Naive thymus-derived CD8-positive, alpha-beta T cell (primary cell): ENCODE results near the gene MSN. TPM values are rescaled to one million over a fixed set of nuclear protein-coding genes. Genes with fewer than 3 reads are reported as not detected.
A peak's percentile ranks its signal among the peaks of the same experiment; 100 is the strongest.

Experiments used
- ATAC-seq, 2 donors: fragments of 150-1000 bp; cut with Tn5 transposase in 1 of 2; sonication (Bioruptor Pico), chemical (Tn5 transposase) in 1 of 2; 1 replicate in 1 of 2; 2 replicates in 1 of 2; pipeline ENCODE4 v1.10.0; 2021; ENCODE audit warnings: mild to moderate bottlenecking in 2 of 2, moderate library complexity in 2 of 2
- POLR2A ChIA-PET: fragments of 350-600 bp; sonication (Branson Sonifier 250); formaldehyde crosslinking; loops from one replicate; lab custom pipeline; 2021; ENCODE audit warnings: antibody characterized with exemption; lab: Charles Lee
- DNase-seq, 10 donors: peaks; one replicate each; pipeline versions ENCODE4 v3.0.0 to v3.0.0-alpha.2; 2020 to 2022
- H3K27ac Mint-ChIP-seq, 10 donors: one replicate each; pipeline ENCODE4 v1.8.0; 2020 to 2022; ENCODE audit warnings: mild to moderate bottlenecking in 10 of 10, mixed read lengths in 10 of 10, moderate library complexity in 4 of 10, inconsistent platforms in 1 of 10
- H3K27me3 Mint-ChIP-seq, 5 donors: one replicate each; pipeline ENCODE4 v1.8.0; 2021 to 2022; ENCODE audit warnings: mixed read lengths in 5 of 5
- H3K36me3 Mint-ChIP-seq, 3 donors: one replicate each; pipeline ENCODE4 v1.8.0; 2020 to 2022; ENCODE audit warnings: mixed read lengths in 3 of 3, mild to moderate bottlenecking in 2 of 3, inconsistent platforms in 1 of 3
- H3K4me1 Mint-ChIP-seq, 4 donors: one replicate each; pipeline ENCODE4 v1.8.0; 2021 to 2022; ENCODE audit warnings: mixed read lengths in 4 of 4
- H3K4me3 Mint-ChIP-seq, 10 donors: one replicate each; pipeline ENCODE4 v1.8.0; 2020 to 2022; ENCODE audit warnings: mild to moderate bottlenecking in 10 of 10, mixed read lengths in 10 of 10, moderate library complexity in 6 of 10, inconsistent platforms in 1 of 10
- H3K9me3 Mint-ChIP-seq, 9 donors: one replicate each; pipeline ENCODE4 v1.8.0; 2020 to 2022; ENCODE audit warnings: mixed read lengths in 9 of 9, mild to moderate bottlenecking in 3 of 9, inconsistent platforms in 1 of 9, moderate library complexity in 1 of 9
- polyA plus RNA-seq, 3 donors: library from polyadenylated mRNA; unstranded; fragments of 300-500 nt; fragmentation: Illumina TruSeq; gene quantifications; one replicate each; pipeline ENCODE4 v1.2.3, GENCODE V29; 2021
- total RNA-seq, 8 experiments: library from RNA in 2 of 8; stranded (reverse) in 2 of 8; gene quantifications; one replicate each; pipeline ENCODE4 v1.2.3 and lab custom pipeline; 2021 to 2026

The MSN gene
- total and polyA plus RNA-seq, 5 experiments from 2014 or later: 298 to 552 (median 467) TPM

DNA sequence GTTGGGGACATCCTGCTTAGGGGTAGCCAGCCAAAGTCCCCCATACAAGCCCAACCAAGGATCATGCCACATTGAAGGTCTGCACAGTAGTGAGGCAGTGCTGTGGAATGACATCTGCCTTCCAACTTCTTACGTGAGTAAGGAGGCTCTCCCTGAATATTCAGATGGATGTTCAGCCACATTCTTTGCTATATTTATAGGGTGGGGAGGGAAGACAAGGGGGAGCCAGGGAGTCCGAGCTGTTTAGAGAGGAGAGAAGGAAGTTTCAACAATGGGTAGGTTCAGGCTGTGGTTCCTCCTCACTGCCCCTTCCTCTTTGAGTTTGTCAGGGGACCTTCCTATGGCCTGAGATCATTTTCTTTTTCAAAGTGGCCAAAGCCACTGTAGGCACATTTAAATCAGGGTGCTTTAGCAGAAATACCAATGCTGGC, 29.8 kb downstream of the MSN start:
- H3K4me1 Mint-ChIP-seq: peaks cover 31 to 96% (median 82%) of the 10 kb centered on the region in 4 donors
- H3K36me3 Mint-ChIP-seq: peaks cover 0 to 12% (median 0%) of the 10 kb centered on the region in 3 donors
- H3K4me3 Mint-ChIP-seq: peak overlapping the region; percentile 70 to 89 (median 82)
- ATAC-seq (no peak), DNase-seq (no peak)
- POLR2A ChIA-PET: interaction anchor here (1.0 to 3.4 kb wide), 11 partner anchors 9 to 229 kb away, joined by 3 to 30 read pairs (median 8); no protein-coding TSS in a partner anchor
- H3K27me3 Mint-ChIP-seq: no peaks in the 10 kb centered on the region
- H3K27ac Mint-ChIP-seq: peak overlapping the region; percentile 79 to 99 (median 96)
- H3K9me3 Mint-ChIP-seq: no peaks in the 10 kb centered on the region

DNA sequence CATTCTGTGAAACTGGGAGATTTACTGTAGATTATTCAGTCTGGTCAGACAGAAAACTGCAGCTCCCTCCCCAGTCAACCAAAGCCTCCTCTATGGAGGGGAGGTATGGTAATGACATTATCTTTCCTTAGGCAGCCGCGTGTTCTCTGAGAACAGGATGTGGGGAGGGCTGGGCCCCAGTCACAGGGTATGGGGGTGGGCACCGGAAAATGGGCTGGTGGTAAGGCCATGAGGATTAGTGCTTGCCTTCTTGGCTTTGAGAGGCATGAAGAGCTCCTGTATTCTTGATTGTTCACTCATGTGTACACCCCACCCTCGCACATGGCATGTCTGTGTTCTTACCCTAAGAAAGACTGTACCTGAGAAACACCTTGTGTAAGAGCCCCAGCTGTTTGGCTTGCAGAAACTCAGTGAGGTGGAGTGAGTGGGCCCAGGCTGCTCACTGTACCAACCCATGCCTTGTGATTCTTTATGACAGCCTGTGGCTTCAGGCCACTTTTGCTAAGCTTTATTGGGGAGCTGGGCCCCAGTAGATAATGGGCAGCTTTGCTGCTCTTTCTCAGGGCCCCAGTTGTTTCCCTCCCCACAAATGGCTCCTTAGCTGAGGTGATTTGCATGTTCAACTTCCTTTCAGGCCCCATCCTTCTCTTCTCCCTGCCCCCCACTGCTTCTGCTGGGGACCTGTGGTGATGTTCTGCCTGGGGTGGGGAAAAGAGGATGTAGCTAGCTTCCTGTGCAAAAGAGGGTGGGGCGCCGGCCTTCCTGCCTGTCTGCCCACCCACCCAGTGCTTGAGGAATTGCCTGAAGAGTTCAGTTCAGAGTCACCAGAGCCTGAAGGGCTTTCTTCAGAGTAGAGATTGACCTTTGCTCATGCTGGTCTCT, 30.7 kb downstream of the MSN start:
- peak overlapping the region; percentile 70 to 89 (median 82) for H3K4me3 Mint-ChIP-seq
- DNase-seq: peak; percentile 39 to 86 (median 74)
- no peaks in the 10 kb centered on the region for H3K9me3 Mint-ChIP-seq
- peaks cover 0 to 12% (median 1%) of the 10 kb centered on the region in 3 donors for H3K36me3 Mint-ChIP-seq
- POLR2A ChIA-PET: interaction anchor here (1.0 to 3.4 kb wide), 16 partner anchors 9 to 228 kb away, joined by 3 to 30 read pairs (median 7); partner anchors contain the start of gene MSN
- no peaks in the 10 kb centered on the region for H3K27me3 Mint-ChIP-seq
- peak overlapping the region; percentile 79 to 99 (median 96) for H3K27ac Mint-ChIP-seq
- H3K4me1 Mint-ChIP-seq: peaks cover 30 to 96% (median 83%) of the 10 kb centered on the region in 4 donors
- peak; percentile 80 to 88 for ATAC-seq

DNA sequence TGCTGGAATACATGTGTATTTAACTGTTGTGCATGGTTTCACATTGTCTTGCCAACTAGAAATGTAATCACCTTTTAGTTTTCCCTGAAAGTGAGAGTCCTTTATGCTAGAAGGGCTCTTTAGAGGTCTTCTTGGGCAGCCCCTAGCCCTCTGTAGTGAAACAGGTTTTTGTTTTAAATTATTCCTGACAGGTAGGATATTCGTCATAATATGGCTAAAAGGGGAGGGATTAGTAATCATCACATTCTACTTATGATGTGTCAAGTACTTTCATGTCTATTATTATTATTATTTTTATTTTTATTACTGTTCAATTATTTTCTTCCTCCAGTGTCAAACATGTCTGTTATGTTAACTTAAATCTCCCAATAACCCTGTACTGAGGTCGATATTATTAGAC, 35.5 kb downstream of the MSN start:
- H3K27ac Mint-ChIP-seq: peak overlapping the region in 8 of 10 donors; percentile 58 to 99 (median 89)
- peaks cover 0 to 22% (median 1%) of the 10 kb centered on the region in 3 donors for H3K36me3 Mint-ChIP-seq
- DNase-seq: no peak
- peaks cover 22 to 92% (median 83%) of the 10 kb centered on the region in 4 donors for H3K4me1 Mint-ChIP-seq
- H3K9me3 Mint-ChIP-seq: no peaks in the 10 kb centered on the region
- ATAC-seq: no peak
- POLR2A ChIA-PET: interaction anchor here (1.3 to 1.6 kb wide), 3 partner anchors 8 to 34 kb away, joined by 4 to 6 read pairs (median 5); no protein-coding TSS in a partner anchor
- H3K27me3 Mint-ChIP-seq: no peaks in the 10 kb centered on the region
- peak overlapping the region in 8 of 10 donors; percentile 42 to 77 (median 63) for H3K4me3 Mint-ChIP-seq

DNA sequence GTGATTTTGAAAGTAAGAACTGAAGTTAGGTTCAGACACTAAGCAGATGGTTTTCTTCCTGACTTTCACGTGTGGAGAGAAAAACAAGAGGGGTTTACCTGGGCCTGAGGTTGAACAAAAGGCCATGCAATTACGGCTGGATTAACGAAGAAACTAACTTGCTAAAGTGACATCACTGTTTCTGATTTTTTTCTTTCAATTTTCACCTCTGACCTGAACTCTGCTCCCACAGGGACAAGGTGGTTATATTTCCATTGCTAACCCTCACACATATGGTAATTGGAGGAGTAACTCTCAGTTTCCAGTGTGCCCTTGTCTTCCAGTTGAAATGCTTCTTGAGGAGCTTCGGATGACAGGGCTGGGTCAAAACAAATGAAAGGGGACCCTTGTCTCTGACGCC, 38.0 kb downstream of the MSN start:
- Mint-ChIP-seq H3K4me3 (peak overlapping the region; percentile 20 to 74 (median 60)), H3K27ac (peak overlapping the region; percentile 68 to 99 (median 90)), H3K9me3 (no peaks in the 10 kb centered on the region), H3K4me1 (peaks cover 22 to 78% (median 73%) of the 10 kb centered on the region in 4 donors), H3K36me3 (peaks cover 1 to 32% (median 3%) of the 10 kb centered on the region in 3 donors), H3K27me3 (no peaks in the 10 kb centered on the region)
- no peak for DNase-seq
- peak; percentile 20 to 24 for ATAC-seq
- POLR2A ChIA-PET: interaction anchor here (0.6 to 1.0 kb wide), 2 partner anchors 32 to 110 kb away, joined by 3 read pairs; no protein-coding TSS in a partner anchor

DNA sequence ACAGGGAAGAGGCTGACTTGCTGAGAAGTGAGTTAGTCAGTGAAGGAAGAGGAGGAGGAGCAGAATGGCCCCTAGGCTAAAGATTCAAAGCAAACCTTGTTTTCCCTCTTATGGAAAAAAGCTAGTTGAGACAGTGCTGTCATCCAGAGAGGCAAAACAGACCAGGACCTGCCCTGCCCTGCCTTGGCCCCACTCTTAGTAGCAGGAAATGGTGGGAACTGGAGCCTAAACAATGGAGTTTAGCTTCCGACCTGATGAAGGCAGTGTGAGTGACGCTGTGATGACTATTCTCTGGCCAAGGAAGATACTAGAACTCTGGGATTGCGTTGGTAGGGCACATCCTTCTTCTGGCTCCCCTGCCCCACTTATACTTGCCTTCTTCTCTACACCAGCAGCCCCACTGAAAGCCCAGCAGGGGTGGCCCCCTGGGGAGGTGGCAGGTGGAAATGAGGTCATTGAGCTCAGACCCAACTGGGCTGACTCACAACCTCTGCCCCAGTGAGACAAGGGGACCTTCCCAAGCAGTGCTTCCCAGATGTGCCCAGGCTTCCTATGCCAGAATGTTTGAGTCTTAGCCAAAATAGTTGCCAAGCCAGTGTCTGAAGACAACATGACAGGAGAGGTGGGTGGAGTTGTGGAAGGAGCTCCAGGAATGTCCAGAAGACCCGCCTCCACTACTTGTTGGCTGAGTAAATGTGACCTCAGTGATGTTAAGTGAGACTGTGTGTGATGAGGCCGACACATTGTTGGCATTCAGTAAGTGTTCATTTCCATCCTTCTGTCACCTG, 38.8 kb downstream of the MSN start:
- peaks cover 1 to 31% (median 3%) of the 10 kb centered on the region in 3 donors for H3K36me3 Mint-ChIP-seq
- H3K4me1 Mint-ChIP-seq: peaks cover 20 to 70% (median 65%) of the 10 kb centered on the region in 4 donors
- POLR2A ChIA-PET: interaction anchor here (0.6 to 2.6 kb wide), 5 partner anchors 8 to 110 kb away, joined by 3 to 8 read pairs (median 3); no protein-coding TSS in a partner anchor
- DNase-seq (peak in 2 of 10 donors; percentile 11 to 29), ATAC-seq (peak; percentile 18 to 57)
- H3K4me3 Mint-ChIP-seq: peak overlapping the region in 9 of 10 donors; percentile 2 to 74 (median 65)
- no peaks in the 10 kb centered on the region for H3K9me3 Mint-ChIP-seq
- H3K27ac Mint-ChIP-seq: peak overlapping the region; percentile 68 to 99 (median 90)
- H3K27me3 Mint-ChIP-seq: no peaks in the 10 kb centered on the region

DNA sequence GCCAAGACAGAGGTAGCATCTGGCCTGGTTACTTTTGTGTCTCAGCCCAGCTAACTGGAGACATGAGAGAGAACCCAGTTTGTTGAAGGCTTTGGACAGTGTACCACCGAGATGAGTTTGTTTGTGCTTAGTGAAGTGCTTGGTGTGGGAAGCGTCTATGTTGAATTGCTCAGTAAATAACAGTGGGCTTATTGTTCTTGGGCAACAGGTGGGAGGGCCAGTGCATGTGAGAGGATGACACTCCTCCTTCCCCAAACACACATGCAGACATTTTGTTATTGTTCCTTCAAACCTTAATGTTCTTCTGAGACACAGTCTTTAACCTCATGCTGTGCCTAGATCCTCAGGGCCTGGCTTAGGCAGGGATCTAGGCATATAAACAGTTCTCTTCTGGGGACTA, 39.7 kb downstream of the MSN start:
- POLR2A ChIA-PET: interaction anchor here (1.0 to 2.6 kb wide), 2 partner anchors 9 to 39 kb away, joined by 4 to 8 read pairs; no protein-coding TSS in a partner anchor
- Mint-ChIP-seq H3K4me1 (peaks cover 21 to 70% (median 63%) of the 10 kb centered on the region in 4 donors), H3K9me3 (no peaks in the 10 kb centered on the region), H3K27ac (peak overlapping the region; percentile 68 to 99 (median 88)), H3K27me3 (no peaks in the 10 kb centered on the region), H3K36me3 (peaks cover 1 to 34% (median 3%) of the 10 kb centered on the region in 3 donors), H3K4me3 (peak overlapping the region; percentile 2 to 74 (median 60))
- peak; percentile 24 for ATAC-seq
- no peak for DNase-seq

DNA sequence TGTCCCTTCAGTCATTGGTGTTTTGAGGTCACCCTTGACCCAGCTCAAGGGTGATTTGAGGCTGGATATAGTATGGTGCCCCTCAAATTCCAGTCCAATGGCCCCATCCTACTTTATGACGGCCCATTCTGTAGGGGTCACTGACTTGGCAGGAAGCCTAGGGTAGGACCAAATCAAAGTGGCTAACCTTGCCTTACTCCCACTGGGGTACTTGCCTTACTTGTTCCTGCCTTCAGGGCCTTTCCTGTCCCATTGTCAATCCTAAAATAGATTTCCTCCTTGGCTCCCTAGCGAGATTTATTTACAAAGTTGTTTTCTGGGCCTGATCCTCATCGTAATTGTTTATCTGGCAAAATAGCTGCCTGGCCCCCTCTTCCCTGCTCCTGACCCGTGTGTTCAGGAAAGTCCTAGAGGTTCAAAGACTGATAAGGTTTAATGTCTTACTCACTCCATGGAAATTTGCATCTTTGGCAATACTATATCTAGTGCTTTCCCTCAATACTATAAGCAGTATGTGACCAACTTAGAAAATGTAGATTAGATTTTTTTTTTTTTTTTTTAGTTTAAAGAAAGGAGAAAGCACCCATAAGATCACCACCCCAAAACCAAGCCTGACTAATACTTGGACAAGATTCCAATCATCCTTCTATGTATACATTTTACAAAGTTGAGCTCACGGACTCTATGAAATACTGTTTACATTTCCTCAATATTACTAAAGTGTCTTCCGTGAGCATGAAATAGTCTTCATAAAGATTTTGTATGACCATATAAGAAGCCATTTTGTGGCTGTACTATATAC, 44.8 kb downstream of the MSN start:
- Mint-ChIP-seq H3K9me3 (no peaks in the 10 kb centered on the region), H3K4me3 (peak overlapping the region in 1 of 10 donors; percentile 18), H3K27me3 (no peaks in the 10 kb centered on the region), H3K4me1 (peaks cover 26 to 70% (median 61%) of the 10 kb centered on the region in 4 donors), H3K27ac (peak overlapping the region in 7 of 10 donors; percentile 47 to 79 (median 73)), H3K36me3 (peaks cover 4 to 32% (median 11%) of the 10 kb centered on the region in 3 donors)
- DNase-seq (no peak), ATAC-seq (no peak)
- POLR2A ChIA-PET: no interaction called here

DNA sequence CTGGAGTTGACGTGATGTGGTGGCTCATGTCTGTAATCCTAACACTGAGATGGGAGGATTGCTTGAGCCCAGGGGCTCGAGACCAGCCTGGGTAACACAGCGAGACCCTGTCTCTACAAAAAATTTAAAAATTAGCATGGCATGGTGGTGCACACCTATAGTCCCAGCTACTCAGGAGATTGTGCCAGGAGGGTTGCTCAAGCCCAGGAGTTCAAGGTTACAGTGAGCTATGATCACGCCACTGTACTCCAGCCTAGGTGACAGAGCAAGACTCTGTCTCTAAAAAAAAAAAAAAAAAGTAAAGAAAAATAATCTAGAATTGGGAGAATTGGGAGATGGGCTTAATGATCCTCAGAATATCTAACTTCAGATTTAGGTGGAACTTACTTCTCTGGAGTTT, 51.1 kb downstream of the MSN start:
- POLR2A ChIA-PET: no interaction called here
- no peak for DNase-seq
- peaks cover 38 to 96% (median 85%) of the 10 kb centered on the region in 4 donors for H3K4me1 Mint-ChIP-seq

DNA sequence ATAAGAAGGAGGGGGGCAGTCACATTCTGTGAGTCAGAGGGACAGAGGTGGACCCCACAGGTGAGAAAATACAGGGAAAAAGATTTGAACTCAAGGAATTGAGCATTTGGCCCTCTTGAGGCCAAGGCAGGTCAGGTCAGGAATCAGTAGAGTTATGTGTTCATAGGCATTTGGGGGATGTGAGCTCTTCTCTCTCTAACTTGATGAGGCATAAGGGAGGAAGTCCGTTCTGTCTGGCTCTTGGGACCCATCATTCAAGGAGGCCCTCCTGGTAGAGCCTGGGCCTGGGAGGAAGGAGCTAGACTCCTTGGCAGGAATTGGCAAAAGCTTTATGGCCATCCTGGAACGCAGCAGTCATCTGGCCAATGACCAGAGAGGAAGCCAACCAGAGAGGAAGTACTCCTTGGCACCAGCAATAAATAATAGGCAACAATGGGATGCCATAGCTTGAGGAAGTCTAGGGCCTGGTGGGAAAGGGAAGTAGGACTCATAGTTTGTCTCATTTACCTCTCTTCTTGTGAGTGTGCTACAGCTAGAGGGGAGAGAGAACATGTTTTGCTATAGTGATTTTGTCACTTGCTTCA, 53.0 kb downstream of the MSN start:
- Mint-ChIP-seq H3K36me3 (peaks cover 18 to 71% (median 23%) of the 10 kb centered on the region in 3 donors), H3K27me3 (no peaks in the 10 kb centered on the region), H3K4me3 (peak overlapping the region in 9 of 10 donors; percentile 15 to 58 (median 45)), H3K9me3 (peaks cover 0 to 6% (median 2%) of the 10 kb centered on the region in 9 donors), H3K27ac (peak overlapping the region; percentile 65 to 96 (median 87)), H3K4me1 (peaks cover 41 to 96% (median 89%) of the 10 kb centered on the region in 4 donors)
- DNase-seq (no peak), ATAC-seq (no peak)
- POLR2A ChIA-PET: interaction anchor here (0.6 to 3.4 kb wide), 3 partner anchors 23 to 60 kb away, joined by 3 to 22 read pairs (median 3); no protein-coding TSS in a partner anchor

More for the DNA sequence above, 51.1 kb downstream of the MSN start:
- no peak for ATAC-seq
- H3K27ac Mint-ChIP-seq: peak overlapping the region in 9 of 10 donors; percentile 41 to 96 (median 69)
- H3K27me3 Mint-ChIP-seq: no peaks in the 10 kb centered on the region
- peaks cover 13 to 58% (median 14%) of the 10 kb centered on the region in 3 donors for H3K36me3 Mint-ChIP-seq
- H3K4me3 Mint-ChIP-seq: peak overlapping the region in 1 of 10 donors; percentile 31
- H3K9me3 Mint-ChIP-seq: no peaks in the 10 kb centered on the region

DNA sequence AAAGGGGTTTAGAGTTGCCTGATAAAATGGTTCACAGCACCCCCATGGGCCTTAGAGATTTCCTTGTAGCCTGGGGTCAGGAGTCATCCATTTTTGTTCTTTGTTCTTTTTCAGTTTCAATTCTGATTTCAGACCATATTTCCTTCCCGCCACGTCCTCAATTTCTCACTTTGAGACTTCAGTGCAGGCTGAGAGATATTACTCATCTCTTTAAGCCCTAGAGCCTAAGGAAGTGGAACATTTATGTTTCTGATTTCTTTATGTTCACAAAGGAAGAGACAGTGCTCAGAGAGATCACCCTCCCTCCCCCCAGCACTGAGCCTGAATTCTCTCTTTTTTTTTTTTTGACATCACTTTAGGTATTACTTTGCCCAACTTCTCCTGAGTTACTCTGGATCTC, 56.3 kb downstream of the MSN start:
- H3K27ac Mint-ChIP-seq: peak overlapping the region; percentile 78 to 96 (median 91)
- POLR2A ChIA-PET: interaction anchor here (3.4 kb wide), 1 partner anchor 26 kb away, joined by 22 read pairs; no protein-coding TSS in a partner anchor
- DNase-seq (peak in 4 of 10 donors; percentile 4 to 38 (median 14)), ATAC-seq (peak; percentile 17 to 69)
- peaks cover 5 to 75% (median 26%) of the 10 kb centered on the region in 3 donors for H3K36me3 Mint-ChIP-seq
- H3K27me3 Mint-ChIP-seq: no peaks in the 10 kb centered on the region
- peaks cover 0 to 9% (median 2%) of the 10 kb centered on the region in 9 donors for H3K9me3 Mint-ChIP-seq
- peak overlapping the region in 9 of 10 donors; percentile 24 to 79 (median 58) for H3K4me3 Mint-ChIP-seq
- peaks cover 39 to 94% (median 86%) of the 10 kb centered on the region in 4 donors for H3K4me1 Mint-ChIP-seq
